Subcutaneous adipose tissue (tissue), 4 donors: ENCODE measurements around the gene SNED1. TPM values are rescaled to one million over a fixed set of nuclear protein-coding genes. Genes with fewer than 3 reads are reported as not detected.

Experiments
- CTCF ChIP-seq: fragments of 450-650 bp; IDR thresholded peaks from one replicate; pipeline ENCODE4 v1.5.1; 2016; ENCODE audit warnings: low read depth, mild to moderate bottlenecking, control low read depth, antibody characterized with exemption, moderate library complexity
- total RNA-seq, 4 donors: library from RNA; depleted of rRNA; stranded (reverse); fragments of >200 nt; gene quantifications; one replicate each; pipeline ENCODE4 v1.1.0, GENCODE V29; 2016

Gene SNED1
- total RNA-seq, 4 donors from 2014 or later, result 34.9 to 83.3 (median 39.7) TPM

- TF ChIP-seq CTCF, result no peak
Measured at GRCh38 chr2:240982821-240983281, 15.6 kb upstream of the SNED1 start.

- TF ChIP-seq CTCF, result no peak
Measured at GRCh38 chr2:240983361-240983995, 14.9 kb upstream of the SNED1 start.

DNA sequence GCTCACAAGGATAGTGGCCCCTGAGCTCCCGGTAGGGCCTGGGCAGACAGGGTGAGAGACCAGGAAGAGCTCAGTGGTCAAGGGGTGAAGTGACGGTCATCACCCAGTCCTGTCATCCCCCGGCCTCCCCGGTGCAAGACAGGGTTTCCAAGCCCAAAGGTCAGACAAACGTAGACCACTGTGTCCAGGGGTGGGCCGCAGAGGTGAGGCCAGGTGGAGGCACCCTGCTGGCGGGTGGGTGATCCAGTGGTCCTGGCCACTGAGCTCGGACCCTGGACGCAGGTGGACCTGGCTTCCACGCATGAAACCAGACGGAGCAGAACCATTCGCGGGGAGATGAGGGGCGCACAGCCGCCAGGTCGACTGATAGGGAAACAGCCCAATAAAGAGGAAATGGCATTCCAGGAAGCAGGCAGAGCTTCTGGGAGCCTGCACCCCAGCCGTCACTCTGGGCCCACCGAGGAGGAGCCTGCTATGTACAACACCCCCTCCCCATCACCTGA lies 14.4 kb upstream of the SNED1 start:
- TF ChIP-seq CTCF, result no peak

DNA sequence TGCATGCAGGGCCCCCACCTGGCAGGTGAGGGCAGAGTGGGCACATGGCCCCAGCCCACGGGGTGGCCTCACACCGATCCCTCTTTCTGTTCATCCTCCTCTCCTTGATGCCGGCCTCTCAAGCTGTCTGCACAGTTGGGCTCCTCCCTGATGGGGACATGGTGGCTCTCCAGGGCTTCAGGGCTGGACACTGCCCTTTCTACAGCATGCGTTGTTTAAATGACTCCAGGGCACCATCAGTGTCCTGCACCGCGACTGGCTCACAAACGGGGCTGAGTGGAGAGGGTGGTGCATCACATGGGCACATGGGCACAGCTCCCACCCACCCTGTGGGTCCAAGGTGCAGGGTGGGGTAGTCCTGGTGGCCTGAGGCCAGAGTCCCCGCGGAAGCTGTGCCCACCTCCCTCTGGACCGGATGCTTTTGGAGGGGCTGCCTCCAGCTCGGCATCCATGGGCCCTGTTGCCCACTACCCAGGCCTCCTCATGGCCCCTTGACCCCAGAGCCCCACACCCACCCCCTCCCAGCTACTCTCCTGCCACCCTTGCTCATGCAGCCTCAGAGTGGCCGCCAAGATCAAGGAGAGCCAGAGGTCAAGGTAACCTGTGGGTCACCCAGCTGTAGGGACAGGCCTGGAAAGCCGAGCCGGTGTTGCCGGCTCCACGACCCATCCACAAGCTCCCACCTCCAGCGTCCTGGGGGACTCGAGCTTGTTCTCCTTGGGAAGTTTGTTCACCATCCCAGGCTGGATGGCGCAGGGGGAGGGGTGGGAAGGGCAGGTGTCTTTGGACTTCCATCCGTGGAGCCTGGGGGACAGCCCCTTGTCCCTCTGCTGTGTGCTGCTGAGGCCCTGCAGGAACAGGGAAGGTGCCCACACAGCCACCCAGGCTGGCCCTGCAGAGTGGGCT lies 12.3 kb upstream of the SNED1 start:
- no peak for TF ChIP-seq CTCF

DNA sequence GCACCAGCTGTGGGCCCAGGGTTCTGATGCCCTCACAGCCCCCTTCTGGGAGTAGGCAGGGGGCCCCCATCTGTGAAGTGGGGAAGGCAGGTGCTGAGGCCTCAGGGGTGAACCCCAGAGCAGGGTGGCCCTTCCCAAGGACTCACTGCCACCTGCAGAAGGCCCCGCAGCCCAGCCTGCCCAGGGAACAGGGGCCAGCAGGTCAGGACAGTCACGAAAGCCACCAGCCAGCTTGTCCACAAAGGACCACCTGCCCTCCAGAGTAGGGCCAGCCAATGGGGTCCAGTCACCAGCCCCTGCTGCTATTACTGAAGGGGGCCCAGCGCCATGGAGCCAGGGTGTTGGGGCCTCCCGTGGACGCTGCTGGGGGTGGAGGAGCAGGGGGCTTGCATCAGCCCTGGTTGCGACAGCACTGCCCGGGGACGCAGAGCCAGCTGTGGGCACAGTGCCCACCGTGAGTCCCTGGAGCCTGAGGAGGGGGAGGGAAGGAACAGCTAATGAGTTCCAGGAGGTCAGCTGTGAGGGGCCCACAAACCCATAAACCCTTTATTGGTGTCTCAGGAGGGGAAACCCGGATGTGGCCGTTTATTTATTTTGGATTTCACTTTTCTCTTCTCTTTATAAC lies 11.5 kb upstream of the SNED1 start:
- TF ChIP-seq CTCF, result no peak

DNA sequence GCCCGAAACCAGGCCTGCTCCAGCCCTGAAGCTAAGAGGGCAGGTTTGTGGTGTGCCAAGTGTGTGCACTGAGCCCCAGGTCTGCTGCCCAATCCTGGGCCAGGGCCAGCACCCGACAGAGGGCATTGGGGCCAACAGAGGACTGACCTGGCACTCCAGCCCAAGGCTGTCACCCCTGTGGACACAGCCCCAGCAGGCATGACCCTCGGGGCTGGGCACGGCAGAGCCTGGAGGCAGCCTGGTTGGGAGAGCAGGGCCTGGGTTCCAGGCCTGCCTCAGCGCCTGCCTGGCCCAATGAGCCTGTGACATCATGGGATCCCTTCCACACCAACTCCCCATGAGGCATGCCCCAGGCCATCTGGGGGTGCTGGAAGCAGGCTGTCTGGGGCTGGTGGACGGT lies 10.8 kb upstream of the SNED1 start:
- TF ChIP-seq CTCF, result no peak

DNA sequence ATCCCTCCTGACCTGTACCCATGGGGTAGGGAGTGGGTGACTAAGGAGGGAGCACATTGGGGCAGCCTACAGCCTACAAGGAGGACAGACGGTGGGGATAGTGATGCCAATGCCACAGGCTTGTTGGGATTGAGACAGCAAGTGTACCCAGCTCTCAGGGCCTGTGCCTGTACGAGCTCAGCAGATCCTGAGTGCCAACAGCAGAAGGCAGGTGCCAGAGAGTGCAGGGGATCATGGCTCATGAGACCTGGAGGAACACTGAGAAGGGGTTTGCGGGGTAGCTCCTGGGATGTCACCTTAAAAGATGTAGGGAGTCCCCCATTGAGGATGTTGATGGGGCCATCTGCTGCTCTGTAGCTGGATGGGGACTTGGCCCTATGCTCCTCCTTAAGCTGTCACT lies 10.3 kb upstream of the SNED1 start:
- no peak for TF ChIP-seq CTCF
